Activated naive CD4-positive, alpha-beta T cell treated with anti-CD3 and anti-CD28 coated beads, Interleukin-2, amount 50 U/mL, for 72 hours (primary cell): Measurements from ENCODE around the gene HSP90AB1. TPM values are rescaled to one million over a fixed set of nuclear protein-coding genes. Genes with fewer than 3 reads are reported as not detected.

Experiments
- ATAC-seq, 2 donors: fragments of 150-1000 bp; cut with Tn5 transposase; 2 replicates each; pipeline ENCODE4 v1.10.0; 2021; ENCODE audit warnings: mild to moderate bottlenecking in 2 of 2, moderate library complexity in 2 of 2
- DNase-seq, 2 donors: peaks; one replicate each; pipeline ENCODE4 v3.0.0; 2021 to 2022; ENCODE audit warnings: low spot score in 2 of 2
- H3K27ac Mint-ChIP-seq, 2 donors: one replicate each; pipeline ENCODE4 v1.8.0; 2022; ENCODE audit warnings: mild to moderate bottlenecking in 2 of 2, mixed read lengths in 2 of 2
- H3K36me3 Mint-ChIP-seq, 2 donors: one replicate each; pipeline ENCODE4 v1.8.0; 2022; ENCODE audit warnings: mixed read lengths in 2 of 2
- H3K9me3 Mint-ChIP-seq, 2 donors: one replicate each; pipeline ENCODE4 v1.8.0; 2022; ENCODE audit warnings: mixed read lengths in 2 of 2
- total RNA-seq, 2 donors: library from RNA; stranded (reverse); gene quantifications; one replicate each; pipeline ENCODE4 v1.2.3, GENCODE V29; 2022

HSP90AB1 gene
- total RNA-seq, 2 donors from 2014 or later, result 1,343 to 1,701 TPM

GRCh38 chr6:44257025-44257752, 10.3 kb downstream of the HSP90AB1 start, which contains the start of gene SLC35B2:
Gene SLC35B2 (minus strand): TSS chr6:44257528. CDS start chr6:44257410, 118 bp downstream.
- Mint-ChIP-seq H3K36me3 (peaks cover 31 to 37% of the 10 kb centered on the region in 2 donors), H3K9me3 (no peaks in the 10 kb centered on the region)
- peak; percentile 57 to 79 for ATAC-seq

GRCh38 chr6:44257753-44258324, 10.9 kb downstream of the HSP90AB1 start:
- ATAC-seq, result no peak
- H3K9me3 Mint-ChIP-seq, result no peaks in the 10 kb centered on the region
- H3K27ac Mint-ChIP-seq, result peak overlapping the region; percentile 78 to 100
- no peak for DNase-seq
- peaks cover 28 to 36% of the 10 kb centered on the region in 2 donors for H3K36me3 Mint-ChIP-seq

More at GRCh38 chr6:44257025-44257752, 10.3 kb downstream of the HSP90AB1 start, which contains the start of gene SLC35B2:
- H3K27ac Mint-ChIP-seq, result peak within 1 kb of the TSS; percentile 99 to 100
- peak; percentile 79 to 83 for DNase-seq

GRCh38 chr6:44258325-44258863, 11.5 kb downstream of the HSP90AB1 start:
- H3K27ac Mint-ChIP-seq, result peak overlapping the region in 1 of 2 donors; percentile 100
- ATAC-seq (no peak), DNase-seq (no peak)
- no peaks in the 10 kb centered on the region for H3K9me3 Mint-ChIP-seq
- H3K36me3 Mint-ChIP-seq, result peaks cover 23 to 36% of the 10 kb centered on the region in 2 donors

GRCh38 chr6:44258921-44259320, 12.0 kb downstream of the HSP90AB1 start:
- no peaks in the 10 kb centered on the region for H3K9me3 Mint-ChIP-seq
- DNase-seq (no peak), ATAC-seq (no peak)
- peak overlapping the region in 1 of 2 donors; percentile 100 for H3K27ac Mint-ChIP-seq
- H3K36me3 Mint-ChIP-seq, result peaks cover 21 to 37% of the 10 kb centered on the region in 2 donors

- DNase-seq (no peak), ATAC-seq (no peak)
- no peaks in the 10 kb centered on the region for H3K9me3 Mint-ChIP-seq
- H3K36me3 Mint-ChIP-seq, result peaks cover 32 to 39% of the 10 kb centered on the region in 2 donors
- H3K27ac Mint-ChIP-seq, result peak overlapping the region in 1 of 2 donors; percentile 51
Observed at GRCh38 chr6:44260011-44260410, 13.1 kb downstream of the HSP90AB1 start.

GRCh38 chr6:44260451-44261297, 13.8 kb downstream of the HSP90AB1 start:
- ATAC-seq (no peak), DNase-seq (no peak)
- no peaks in the 10 kb centered on the region for H3K9me3 Mint-ChIP-seq
- H3K36me3 Mint-ChIP-seq, result peaks cover 32 to 33% of the 10 kb centered on the region in 2 donors
- peak overlapping the region; percentile 17 to 51 for H3K27ac Mint-ChIP-seq

GRCh38 chr6:44261581-44261980, 14.7 kb downstream of the HSP90AB1 start:
- DNase-seq, result no peak
- H3K27ac Mint-ChIP-seq, result peak overlapping the region in 1 of 2 donors; percentile 17

GRCh38 chr6:44262467-44263353, 15.8 kb downstream of the HSP90AB1 start:
- no peaks in the 10 kb centered on the region for H3K9me3 Mint-ChIP-seq
- H3K27ac Mint-ChIP-seq, result peak overlapping the region; percentile 86 to 95
- no peak for ATAC-seq
- no peak for DNase-seq
- H3K36me3 Mint-ChIP-seq, result peaks cover 23 to 26% of the 10 kb centered on the region in 2 donors

More at GRCh38 chr6:44261581-44261980, 14.7 kb downstream of the HSP90AB1 start:
- Mint-ChIP-seq H3K36me3 (peaks cover 26 to 29% of the 10 kb centered on the region in 2 donors), H3K9me3 (no peaks in the 10 kb centered on the region)
- ATAC-seq, result no peak

- no peak for DNase-seq
- no peaks in the 10 kb centered on the region for H3K9me3 Mint-ChIP-seq
- H3K36me3 Mint-ChIP-seq, result peaks cover 23% of the 10 kb centered on the region in 2 donors
- H3K27ac Mint-ChIP-seq, result peak overlapping the region; percentile 86 to 95
- peak in 1 of 2 donors; percentile 39 for ATAC-seq
Observed at GRCh38 chr6:44263354-44264100, 16.6 kb downstream of the HSP90AB1 start.

GRCh38 chr6:44264154-44265006, 17.5 kb downstream of the HSP90AB1 start:
- Mint-ChIP-seq H3K27ac (peak overlapping the region; percentile 86 to 95), H3K9me3 (no peaks in the 10 kb centered on the region), H3K36me3 (peaks cover 19 to 23% of the 10 kb centered on the region in 2 donors)
- DNase-seq (no peak), ATAC-seq (peak; percentile 19 to 30)

- Mint-ChIP-seq H3K27ac (peak within 1 kb of the TSS; percentile 86 to 95), H3K36me3 (peaks cover 19 to 23% of the 10 kb centered on the region in 2 donors), H3K9me3 (no peaks in the 10 kb centered on the region)
- ATAC-seq (peak; percentile 47 to 59), DNase-seq (peak; percentile 96 to 97)
Observed at GRCh38 chr6:44265007-44265721, 18.3 kb downstream of the HSP90AB1 start, which contains the start of gene NFKBIE. Gene NFKBIE (minus strand): TSS chr6:44265551. CDS start chr6:44265346, 205 bp downstream.

- peaks cover 18 to 23% of the 10 kb centered on the region in 2 donors for H3K36me3 Mint-ChIP-seq
- H3K27ac Mint-ChIP-seq, result peak overlapping the region; percentile 22 to 86
- ATAC-seq (peak in 1 of 2 donors; percentile 68), DNase-seq (no peak)
- no peaks in the 10 kb centered on the region for H3K9me3 Mint-ChIP-seq
Observed at GRCh38 chr6:44265722-44266233, 18.9 kb downstream of the HSP90AB1 start.

GRCh38 chr6:44266347-44266746, 19.4 kb downstream of the HSP90AB1 start:
- no peak for DNase-seq

More at GRCh38 chr6:44266347-44266746, 19.4 kb downstream of the HSP90AB1 start:
- H3K27ac Mint-ChIP-seq, result peak overlapping the region; percentile 22 to 86
- no peaks in the 10 kb centered on the region for H3K9me3 Mint-ChIP-seq
- peak in 1 of 2 donors; percentile 27 for ATAC-seq
- peaks cover 12 to 23% of the 10 kb centered on the region in 2 donors for H3K36me3 Mint-ChIP-seq
